GM12878 (cell line): ENCODE results near the gene TMEM170B. TPM values are rescaled to one million over a fixed set of nuclear protein-coding genes. Genes with fewer than 3 reads are reported as not detected.

ENCODE experiments used
- ATAC-seq: fragments of 200-7000 bp; cut with Tn5 transposase; 3 replicates; pipeline ENCODE4 v1.9.1; 2020; ENCODE audit warnings: mild to moderate bottlenecking, moderate library complexity
- BruUV-seq: library from RNA; stranded (reverse); fragments of 400-500 nt; replicated peaks from 2 replicates; lab custom pipeline; 2021; lab: Mats Ljungman, UMichigan
- CTCF ChIA-PET: fragments of 300-600 bp; sonication (Branson Sonifier 250); formaldehyde crosslinking; extraction: SDS; loops from one replicate; lab custom pipeline; 2021; ENCODE audit warnings: inconsistent platforms; lab: Yijun Ruan, JAX
- POLR2A ChIA-PET: fragments of 350-600 bp; formaldehyde crosslinking; extraction: SDS; loops from one replicate; lab custom pipeline; 2021; ENCODE audit warnings: inconsistent platforms; lab: Charles Lee
- RAD21 ChIA-PET: fragments of 300-600 bp; sonication (Branson Sonifier 250); formaldehyde crosslinking; loops from one replicate; lab custom pipeline; 2023; ENCODE audit warnings: antibody characterized with exemption; ENCODE audit not compliant: unreplicated experiment; lab: Charles Lee
- SMC1A ChIA-PET: fragments of 300-600 bp; sonication (Branson Sonifier 250); formaldehyde crosslinking; loops from one replicate; lab custom pipeline; 2023; ENCODE audit not compliant: unreplicated experiment, uncharacterized antibody; lab: Charles Lee
- DNase-seq: peaks from one replicate; pipeline ENCODE4 v3.0.0-alpha.2; 2011; ENCODE audit warnings: low read depth, low spot score
- FAIRE-seq: peaks from 3 replicates; lab custom pipeline; 2011; peaks lifted over from hg19 to GRCh38; lab: Jason Lieb, UNC
- H2AFZ ChIP-seq: 2 replicates; pipeline ENCODE4 v1.6.0; 2011; ENCODE audit warnings: low read depth, low read length, control low read depth; ENCODE audit not compliant: control insufficient read depth
- H3K27ac ChIP-seq: 2 replicates; pipeline ENCODE4 v1.5.1; 2011; ENCODE audit warnings: control low read depth; ENCODE audit not compliant: control insufficient read depth, insufficient read depth
- H3K27me3 ChIP-seq, 2 experiments: replicated peaks in 1 of 2; 2 replicates each; pipeline versions ENCODE4 v1.6.0 to v1.6.1; 2011; ENCODE audit warnings: low read length in 1 of 2; ENCODE audit not compliant: control insufficient read depth in 2 of 2, insufficient read depth in 2 of 2
- H3K36me3 ChIP-seq, 2 experiments: 2 replicates each; pipeline ENCODE4 v1.5.1; 2011; ENCODE audit warnings: low read length in 1 of 2; ENCODE audit not compliant: control insufficient read depth in 2 of 2, insufficient read depth in 2 of 2
- H3K4me1 ChIP-seq: 2 replicates; pipeline ENCODE4 v1.6.1; 2011; ENCODE audit warnings: mild to moderate bottlenecking, low read length, moderate library complexity, mixed read lengths; ENCODE audit not compliant: control insufficient read depth, insufficient read depth
- H3K4me2 ChIP-seq: 2 replicates; pipeline ENCODE4 v1.6.0; 2011; ENCODE audit warnings: control low read depth; ENCODE audit not compliant: control insufficient read depth, insufficient read depth
- H3K4me3 ChIP-seq: fragments of 200-600 bp; sonication (generic); 2 replicates; pipeline ENCODE4 v1.5.1; 2016
- H3K79me2 ChIP-seq: 2 replicates; pipeline ENCODE4 v1.6.0; 2011; ENCODE audit warnings: low read length; ENCODE audit not compliant: control insufficient read depth, insufficient read depth
- H3K9ac ChIP-seq: 2 replicates; pipeline ENCODE4 v1.8.0; 2011; ENCODE audit warnings: low read length, control low read depth, mixed read lengths; ENCODE audit not compliant: control insufficient read depth, insufficient read depth
- H3K9me3 ChIP-seq: replicated peaks from 3 replicates; pipeline ENCODE4 v1.5.1; 2011; ENCODE audit warnings: mild to moderate bottlenecking, low read length; ENCODE audit not compliant: control insufficient read depth, insufficient read depth
- H4K20me1 ChIP-seq: 2 replicates; pipeline ENCODE4 v1.6.0; 2011; ENCODE audit not compliant: control insufficient read depth, insufficient read depth
- DPF2 ChIP-seq: fragments of 450-650 bp; IDR thresholded peaks from 2 replicates; pipeline ENCODE4 v1.6.1; 2017; ENCODE audit warnings: mild to moderate bottlenecking
- EED ChIP-seq: sonication (generic); IDR thresholded peaks from 2 replicates; pipeline ENCODE4 v1.6.1; 2016; ENCODE audit warnings: antibody characterized with exemption, low read depth
- FOS ChIP-seq: IDR thresholded peaks from 3 replicates; pipeline ENCODE4 v1.6.1; 2011; ENCODE audit warnings: borderline replicate concordance; ENCODE audit not compliant: insufficient read length; ENCODE audit errors: extremely low read depth
- IKZF1 ChIP-seq: fragments of 450-650 bp; conservative IDR thresholded peaks from 2 replicates; pipeline ENCODE4 v1.6.1; 2017; ENCODE audit warnings: antibody characterized with exemption, mild to moderate bottlenecking
- MEF2A ChIP-seq: IDR thresholded peaks from 2 replicates; pipeline ENCODE4 v1.6.1; 2011; ENCODE audit warnings: low read depth, mild to moderate bottlenecking, low read length, moderate library complexity; ENCODE audit not compliant: insufficient read depth
- NR2C2 ChIP-seq: IDR thresholded peaks from 2 replicates; pipeline ENCODE4 v1.6.1; 2011; ENCODE audit warnings: borderline replicate concordance, low read depth; ENCODE audit not compliant: control insufficient read depth, insufficient read length
- NRF1 ChIP-seq: conservative IDR thresholded peaks from 2 replicates; pipeline ENCODE4 v1.6.1; 2011; ENCODE audit warnings: mild to moderate bottlenecking, low read depth, low read length, improper control_type of control experiment
- TARDBP ChIP-seq: IDR thresholded peaks from 2 replicates; pipeline ENCODE4 v1.6.1; 2016; ENCODE audit warnings: borderline replicate concordance
- ZNF217 ChIP-seq: fragments of 450-650 bp; IDR thresholded peaks from 2 replicates; pipeline ENCODE4 v1.6.1; 2017; ENCODE audit warnings: antibody characterized with exemption, mild to moderate bottlenecking
- WGBS: methylation state at CpG from one replicate; pipeline ENCODE4 v1.1.6; 2016; ENCODE audit warnings: low lambda C conversion rate; ENCODE audit not compliant: insufficient replicate concordance, insufficient coverage; ENCODE audit errors: missing lambda C conversion rate; 5-methylcytosine and 5-hydroxymethylcytosine counted together
- in situ Hi-C: fragments of 300-500 bp; cut with MboI; formaldehyde crosslinking; loops from 9 replicates; pipeline ENCODE4 v1.14.3; 2018; ENCODE audit warnings: mixed read lengths
- intact Hi-C: fragments of 100-400 bp; cut with micrococcal nuclease; formaldehyde crosslinking; loops from one replicate; pipeline ENCODE4 v1.14.2; 2022; ENCODE audit not compliant: unreplicated experiment
- polyA plus RNA-seq, 11 experiments: library from polyadenylated mRNA; depleted of rRNA in 4 of 11; unstranded in 6 of 11; stranded (reverse) in 5 of 11; fragments of >200 nt; fragmentation: Nextera tagmentation in 4 of 11; fragmentation: Illumina TruSeq in 1 of 11; extraction: Ambion mirVana in 4 of 11; extraction: Trizol in 1 of 11; gene quantifications; 1 replicate in 1 of 11; 2 replicates in 10 of 11; pipeline versions ENCODE4 v1.2.1 to v1.2.3, GENCODE V29; 2011 to 2016; ENCODE audit warnings: inconsistent platforms in 2 of 11, missing spikeins in 2 of 11, low read depth in 1 of 11
- total RNA-seq, 4 experiments: library from RNA; depleted of rRNA in 3 of 4; stranded (reverse); fragments of >200 nt in 3 of 4; fragmentation: Illumina TruSeq in 1 of 4; extraction: Trizol in 1 of 4; gene quantifications; 2 replicates each; pipeline versions ENCODE4 v1.2.1 to v1.2.3, GENCODE V29; 2013 to 2021
- TF ChIP-seq, protein P1 (sequence below): fragments of 450-650 bp; IDR thresholded peaks from 2 replicates; pipeline ENCODE4 v1.6.1; 2016; ENCODE audit warnings: mild to moderate bottlenecking
- TF ChIP-seq, protein P2 (sequence below): fragments of 450-650 bp; IDR thresholded peaks from 2 replicates; pipeline ENCODE4 v1.6.1; 2017; ENCODE audit warnings: low read depth, mild to moderate bottlenecking, moderate library complexity
- TF ChIP-seq, protein P3 (sequence below): IDR thresholded peaks from 2 replicates; pipeline ENCODE4 v1.6.1; 2011; ENCODE audit warnings: borderline replicate concordance, low read depth, mild to moderate bottlenecking, moderate library complexity, low read length; ENCODE audit not compliant: insufficient read depth, poor library complexity, severe bottlenecking
- TF ChIP-seq, protein P4 (sequence below): fragments of 450-650 bp; IDR thresholded peaks from 2 replicates; pipeline ENCODE4 v1.6.1; 2018; ENCODE audit warnings: mild to moderate bottlenecking, low read depth, moderate library complexity; ENCODE audit not compliant: partially characterized antibody

Gene TMEM170B
- total and polyA plus RNA-seq, 10 of the 15 experiments (the other 5 are each of a cell fraction or from before 2014, with no cell fraction given) = 0.38 to 10.3 (median 4.2) TPM

DNA sequence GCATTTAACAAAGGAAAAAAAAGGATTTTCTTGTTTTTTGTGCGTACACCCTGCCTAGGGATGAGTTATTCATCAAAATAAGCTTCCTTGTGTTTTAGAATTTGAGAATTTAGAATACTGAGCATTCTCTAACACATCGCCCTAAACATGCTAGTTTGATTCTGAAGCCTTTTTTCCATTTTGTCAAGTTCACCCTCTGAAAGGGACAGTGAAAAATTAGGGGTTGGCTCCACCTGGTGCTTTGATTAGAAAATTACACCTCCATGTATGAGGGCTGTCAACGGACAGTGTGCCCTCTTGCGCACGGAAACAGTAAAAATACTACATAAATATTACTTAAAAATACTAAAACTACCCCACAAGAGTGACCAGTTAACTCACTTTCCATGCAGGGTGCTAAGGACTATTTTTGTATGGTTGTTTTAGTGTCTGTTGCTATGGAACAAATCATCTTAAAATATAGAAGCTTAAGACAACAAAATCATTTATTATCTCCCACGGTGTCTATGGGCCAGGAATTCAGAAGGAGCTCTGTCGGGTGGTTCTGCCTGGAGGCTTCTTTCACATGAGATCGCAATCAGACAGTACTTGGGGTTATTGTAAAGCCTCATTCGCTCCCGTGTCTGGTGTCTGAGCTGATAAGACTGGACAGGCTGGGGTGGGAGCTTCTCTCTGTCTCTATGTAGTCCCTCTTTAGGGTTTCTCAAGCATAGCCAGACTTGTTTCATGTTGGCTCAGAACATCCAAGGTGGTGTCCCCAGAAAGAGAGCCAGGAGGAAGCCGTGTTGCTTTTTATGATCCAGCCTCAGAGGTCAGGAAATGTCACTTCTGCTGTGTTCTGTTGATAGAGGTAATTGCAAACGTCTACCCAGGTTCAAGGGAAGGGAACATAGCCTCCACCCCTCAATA is 41.1 kb upstream of the TMEM170B start:
- Histone ChIP-seq H3K79me2 (no peaks in the 10 kb centered on the region), H4K20me1 (no peaks in the 10 kb centered on the region), H3K27ac (peak overlapping the region; percentile 68), H3K9ac (peak overlapping the region; percentile 54), H3K36me3 (no peaks in the 10 kb centered on the region), H3K4me3 (no peak overlapping the region), H3K4me1 (peaks cover 56% of the 10 kb centered on the region), H2AFZ (peak overlapping the region; percentile 92), H3K27me3 (no peaks in the 10 kb centered on the region), H3K9me3 (peaks cover 3% of the 10 kb centered on the region; the same call in 2 of the 3 replicates), H3K4me2 (peak overlapping the region; percentile 34; the same call in 1 of the 2 replicates)
- WGBS = 14% methylated on average over 12 of the region's 12 CpGs
- ChIA-PET CTCF (interaction anchor here (0.7 to 10.3 kb wide), 105 partner anchors 11 to 1032 kb away, joined by 3 to 159 read pairs (median 5); partner anchors contain the start of genes NEDD9 and SMIM13), RAD21 (interaction anchor here (0.6 to 7.1 kb wide), 76 partner anchors 11 to 1018 kb away, joined by 3 to 348 read pairs (median 8); partner anchors contain the start of genes NEDD9 and SMIM13), SMC1A (interaction anchor here (0.6 to 9.0 kb wide), 104 partner anchors 11 to 964 kb away, joined by 3 to 250 read pairs (median 6); partner anchors contain the start of genes NEDD9 and SMIM13), POLR2A (interaction anchor here (0.9 to 5.8 kb wide), 13 partner anchors 20 to 352 kb away, joined by 3 to 82 read pairs (median 4); no protein-coding TSS in a partner anchor)
- in situ Hi-C loops = loop anchor here (5.0 to 10.0 kb wide), 3 partner anchors 322 to 539 kb away; no protein-coding TSS in a partner anchor
- BruUV-seq = no TSS peak
- intact Hi-C loops = loop anchor here (1.0 to 2.0 kb wide), 13 partner anchors 18 to 542 kb away; partner anchors contain the start of gene NEDD9
- FAIRE-seq = peak; percentile 7
- peak; percentile 84 for DNase-seq
- ATAC-seq = peak; percentile 77
- TF ChIP-seq, protein P1, sequence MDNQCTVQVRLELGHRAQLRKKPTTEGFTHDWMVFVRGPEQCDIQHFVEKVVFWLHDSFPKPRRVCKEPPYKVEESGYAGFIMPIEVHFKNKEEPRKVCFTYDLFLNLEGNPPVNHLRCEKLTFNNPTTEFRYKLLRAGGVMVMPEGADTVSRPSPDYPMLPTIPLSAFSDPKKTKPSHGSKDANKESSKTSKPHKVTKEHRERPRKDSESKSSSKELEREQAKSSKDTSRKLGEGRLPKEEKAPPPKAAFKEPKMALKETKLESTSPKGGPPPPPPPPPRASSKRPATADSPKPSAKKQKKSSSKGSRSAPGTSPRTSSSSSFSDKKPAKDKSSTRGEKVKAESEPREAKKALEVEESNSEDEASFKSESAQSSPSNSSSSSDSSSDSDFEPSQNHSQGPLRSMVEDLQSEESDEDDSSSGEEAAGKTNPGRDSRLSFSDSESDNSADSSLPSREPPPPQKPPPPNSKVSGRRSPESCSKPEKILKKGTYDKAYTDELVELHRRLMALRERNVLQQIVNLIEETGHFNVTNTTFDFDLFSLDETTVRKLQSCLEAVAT = peak; percentile 36; the same call in 1 of the 2 replicates
- TF ChIP-seq ZNF217 (no peak; the same call in 1 of the 2 replicates), NRF1 (no peak), NR2C2 (no peak), EED (0 out of 2 replicates have a peak, but pooled peaks have one; percentile 15), DPF2 (no peak), IKZF1 (peak; percentile 45), FOS (no peak), TARDBP (no peak), MEF2A (0 out of 2 replicates have a peak, but pooled peaks have one; percentile 53)
- TF ChIP-seq, protein P2, sequence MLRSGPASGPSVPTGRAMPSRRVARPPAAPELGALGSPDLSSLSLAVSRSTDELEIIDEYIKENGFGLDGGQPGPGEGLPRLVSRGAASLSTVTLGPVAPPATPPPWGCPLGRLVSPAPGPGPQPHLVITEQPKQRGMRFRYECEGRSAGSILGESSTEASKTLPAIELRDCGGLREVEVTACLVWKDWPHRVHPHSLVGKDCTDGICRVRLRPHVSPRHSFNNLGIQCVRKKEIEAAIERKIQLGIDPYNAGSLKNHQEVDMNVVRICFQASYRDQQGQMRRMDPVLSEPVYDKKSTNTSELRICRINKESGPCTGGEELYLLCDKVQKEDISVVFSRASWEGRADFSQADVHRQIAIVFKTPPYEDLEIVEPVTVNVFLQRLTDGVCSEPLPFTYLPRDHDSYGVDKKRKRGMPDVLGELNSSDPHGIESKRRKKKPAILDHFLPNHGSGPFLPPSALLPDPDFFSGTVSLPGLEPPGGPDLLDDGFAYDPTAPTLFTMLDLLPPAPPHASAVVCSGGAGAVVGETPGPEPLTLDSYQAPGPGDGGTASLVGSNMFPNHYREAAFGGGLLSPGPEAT = no peak; the same call in 1 of the 2 replicates
- TF ChIP-seq, protein P3, sequence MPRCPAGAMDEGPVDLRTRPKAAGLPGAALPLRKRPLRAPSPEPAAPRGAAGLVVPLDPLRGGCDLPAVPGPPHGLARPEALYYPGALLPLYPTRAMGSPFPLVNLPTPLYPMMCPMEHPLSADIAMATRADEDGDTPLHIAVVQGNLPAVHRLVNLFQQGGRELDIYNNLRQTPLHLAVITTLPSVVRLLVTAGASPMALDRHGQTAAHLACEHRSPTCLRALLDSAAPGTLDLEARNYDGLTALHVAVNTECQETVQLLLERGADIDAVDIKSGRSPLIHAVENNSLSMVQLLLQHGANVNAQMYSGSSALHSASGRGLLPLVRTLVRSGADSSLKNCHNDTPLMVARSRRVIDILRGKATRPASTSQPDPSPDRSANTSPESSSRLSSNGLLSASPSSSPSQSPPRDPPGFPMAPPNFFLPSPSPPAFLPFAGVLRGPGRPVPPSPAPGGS = peak; percentile 62
- TF ChIP-seq, protein P4, sequence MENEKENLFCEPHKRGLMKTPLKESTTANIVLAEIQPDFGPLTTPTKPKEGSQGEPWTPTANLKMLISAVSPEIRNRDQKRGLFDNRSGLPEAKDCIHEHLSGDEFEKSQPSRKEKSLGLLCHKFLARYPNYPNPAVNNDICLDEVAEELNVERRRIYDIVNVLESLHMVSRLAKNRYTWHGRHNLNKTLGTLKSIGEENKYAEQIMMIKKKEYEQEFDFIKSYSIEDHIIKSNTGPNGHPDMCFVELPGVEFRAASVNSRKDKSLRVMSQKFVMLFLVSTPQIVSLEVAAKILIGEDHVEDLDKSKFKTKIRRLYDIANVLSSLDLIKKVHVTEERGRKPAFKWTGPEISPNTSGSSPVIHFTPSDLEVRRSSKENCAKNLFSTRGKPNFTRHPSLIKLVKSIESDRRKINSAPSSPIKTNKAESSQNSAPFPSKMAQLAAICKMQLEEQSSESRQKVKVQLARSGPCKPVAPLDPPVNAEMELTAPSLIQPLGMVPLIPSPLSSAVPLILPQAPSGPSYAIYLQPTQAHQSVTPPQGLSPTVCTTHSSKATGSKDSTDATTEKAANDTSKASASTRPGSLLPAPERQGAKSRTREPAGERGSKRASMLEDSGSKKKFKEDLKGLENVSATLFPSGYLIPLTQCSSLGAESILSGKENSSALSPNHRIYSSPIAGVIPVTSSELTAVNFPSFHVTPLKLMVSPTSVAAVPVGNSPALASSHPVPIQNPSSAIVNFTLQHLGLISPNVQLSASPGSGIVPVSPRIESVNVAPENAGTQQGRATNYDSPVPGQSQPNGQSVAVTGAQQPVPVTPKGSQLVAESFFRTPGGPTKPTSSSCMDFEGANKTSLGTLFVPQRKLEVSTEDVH = peak; percentile 70
